Pancreas (tissue), 10 donors: ENCODE data around the gene SLC35B4. TPM values are rescaled to one million over a fixed set of nuclear protein-coding genes. Genes with fewer than 3 reads are reported as not detected.
A peak's percentile ranks its signal among the peaks of the same experiment; 100 is the strongest.
"Not testable (repeated sequence)": the region's sequence is repeated elsewhere in the genome, so short reads cannot be mapped to it uniquely, and the experiment has no call there.

Experiments used
- ATAC-seq, 4 donors: fragments of 200-7000 bp; cut with Tn5 transposase; one replicate each; pipeline versions ENCODE4 v1.8.0 to v1.9.1; 2020; ENCODE audit warnings: mild to moderate bottlenecking in 4 of 4, moderate library complexity in 4 of 4
- DNase-seq, 6 donors: peaks; one replicate each; pipeline ENCODE4 v3.0.0-alpha.2; 2020
- FAIRE-seq: peaks from 2 replicates; lab custom pipeline; 2012; peaks lifted over from hg19 to GRCh38; lab: Jason Lieb, UNC
- H3K27ac ChIP-seq, 4 donors: fragments of 200-600 bp; sonication (generic); 1 replicate in 3 of 4; 2 replicates in 1 of 4; pipeline versions ENCODE4 v1.5.0 to v1.8.0; 2020
- H3K27me3 ChIP-seq, 4 donors: fragments of 200-600 bp; one replicate each; pipeline ENCODE4 v1.8.0; 2021
- H3K36me3 ChIP-seq, 3 donors: fragments of 200-600 bp; sonication (generic) in 1 of 3; one replicate each; pipeline versions ENCODE4 v1.5.0 to v1.8.0; 2020 to 2021
- H3K4me1 ChIP-seq, 3 donors: fragments of 200-600 bp; one replicate each; pipeline ENCODE4 v1.8.0; 2021
- H3K4me3 ChIP-seq, 4 donors: fragments of 200-600 bp; sonication (generic) in 2 of 4; one replicate each; pipeline versions ENCODE4 v1.5.0 to v1.8.0; 2020 to 2021
- H3K9me3 ChIP-seq, 4 donors: fragments of 200-600 bp; one replicate each; pipeline ENCODE4 v1.8.0; 2021
- CTCF ChIP-seq, 4 donors: fragments of 200-600 bp; sonication (generic) in 3 of 4; IDR thresholded peaks; one replicate each; pipeline versions ENCODE4 v1.5.0 to v1.8.0; 2021; ENCODE audit warnings: antibody characterized with exemption in 4 of 4
- WGBS, 2 donors: extraction: QIAGEN DNeasy Blood & Tissue Kit; methylation state at CpG; one replicate each; pipeline ENCODE4 v1.1.7; 2013; 5-methylcytosine and 5-hydroxymethylcytosine counted together
- intact Hi-C, 3 donors: fragments of 100-400 bp; cut with DNase I; formaldehyde crosslinking; loops; one replicate each; pipeline versions ENCODE4 v1.11.1 to v1.14.2; 2022
- polyA plus RNA-seq, 2 donors: library from polyadenylated mRNA; stranded (reverse); fragments of 200-250 nt; gene quantifications; one replicate each; pipeline ENCODE4 v1.2.3, GENCODE V29; 2013
- total RNA-seq, 6 donors: library from RNA; stranded (reverse); fragmentation: NEBNext Ultra II Directional in 4 of 6; extraction: Animal tissue kit (Norgen Biotek cat#: 25700) in 4 of 6; gene quantifications; one replicate each; pipeline versions ENCODE4 v1.2.1 to v1.2.4, GENCODE V29; 2021 to 2023
- donor health status: healthy with polysubstance abuse.
- donor health status: DM: no; HTN: no; CAD: no; lungs with moderate emphysema.
- donor health status: DM: no; HTN: no; CAD: no.
- donor health status: control.
- donor health status: control.
- donor health status: Bipolar disorder and iron deficiency.
- donor health status: DM: yes; HTN: yes; CAD: no.
- donor health status: DM: no; HTN: no; CAD: no.
- donor health status: DM: no; HTN: no; CAD: no.
- donor health status: DM: yes; HTN: yes; CAD: no.

Gene SLC35B4
- total and polyA plus RNA-seq, 8 donors, result 2.2 to 8.0 (median 3.6) TPM

- no peak overlapping the region for H3K27ac ChIP-seq
- no peak for TF ChIP-seq CTCF (IDR thresholded peaks at IDR 0.05)
- intact Hi-C loops, result no loop called here
Measured at GRCh38 chr7:134300988-134301387, 15.7 kb downstream of the SLC35B4 start.

GRCh38 chr7:134298902-134299683, 17.6 kb downstream of the SLC35B4 start:
- 63 to 64% methylated on average over 10 of the region's 10 CpGs for WGBS, 2 donors
- Histone ChIP-seq H3K9me3 (no peaks in the 10 kb centered on the region), H3K27me3 (no peaks in the 10 kb centered on the region), H3K4me1 (no peaks in the 10 kb centered on the region), H3K36me3 (peaks cover 0 to 10% (median 0%) of the 10 kb centered on the region in 3 donors), H3K4me3 (no peak overlapping the region), H3K27ac (no peak overlapping the region)
- ATAC-seq (peak in 1 of 4 donors; percentile 63), DNase-seq (peak in 2 of 6 donors; percentile 7 to 61), FAIRE-seq (no peak)
- intact Hi-C loops, result no loop called here
- no peak for TF ChIP-seq CTCF (IDR thresholded peaks at IDR 0.05)

More at GRCh38 chr7:134300988-134301387, 15.7 kb downstream of the SLC35B4 start:
- FAIRE-seq, result no peak
- Histone ChIP-seq H3K4me1 (no peaks in the 10 kb centered on the region), H3K4me3 (no peak overlapping the region), H3K36me3 (peaks cover 0 to 9% (median 0%) of the 10 kb centered on the region in 3 donors), H3K9me3 (no peaks in the 10 kb centered on the region), H3K27me3 (no peaks in the 10 kb centered on the region)
- DNase-seq, result no peak
- no peak for ATAC-seq
- 54 to 56% methylated on average over 2 of the region's 2 CpGs for WGBS, 2 donors

GRCh38 chr7:134297489-134297888, 19.2 kb downstream of the SLC35B4 start:
- no peak overlapping the region for H3K27ac ChIP-seq
- FAIRE-seq, result no peak
- H3K27me3 ChIP-seq, result no peaks in the 10 kb centered on the region
- no peak for DNase-seq
- WGBS, 2 donors, result 92 to 95% methylated on average over 2 of the region's 2 CpGs
- H3K9me3 ChIP-seq, result no peaks in the 10 kb centered on the region
- intact Hi-C loops, result no loop called here
- peaks cover 0 to 10% (median 0%) of the 10 kb centered on the region in 3 donors for H3K36me3 ChIP-seq
- ATAC-seq, result no peak
- no peaks in the 10 kb centered on the region for H3K4me1 ChIP-seq
- H3K4me3 ChIP-seq, result no peak overlapping the region
- no peak for TF ChIP-seq CTCF (IDR thresholded peaks at IDR 0.05)

GRCh38 chr7:134295982-134296381, 20.7 kb downstream of the SLC35B4 start:
- DNase-seq, H3K27ac ChIP-seq, FAIRE-seq, H3K27me3 ChIP-seq, ATAC-seq, H3K4me3 ChIP-seq, H3K9me3 ChIP-seq, intact Hi-C loops, H3K4me1 ChIP-seq: not testable (repeated sequence)
- 83 to 87% methylated on average over 5 to 7 of the region's 7 CpGs for WGBS, 2 donors
- peaks cover 0 to 10% (median 0%) of the 10 kb centered on the region in 3 donors for H3K36me3 ChIP-seq

- Histone ChIP-seq H3K9me3 (no peaks in the 10 kb centered on the region), H3K27ac (no peak overlapping the region), H3K36me3 (peaks cover 0 to 6% (median 0%) of the 10 kb centered on the region in 3 donors), H3K27me3 (no peaks in the 10 kb centered on the region), H3K4me3 (no peak overlapping the region), H3K4me1 (no peaks in the 10 kb centered on the region)
- FAIRE-seq (no peak), DNase-seq (peak in 1 of 6 donors; percentile 37), ATAC-seq (peak in 3 of 4 donors; percentile 24 to 87 (median 74))
- WGBS, 2 donors, result 84 to 88% methylated on average over 12 of the region's 12 CpGs
- intact Hi-C loops, result no loop called here
- TF ChIP-seq CTCF (IDR thresholded peaks at IDR 0.05), result no peak
Measured at GRCh38 chr7:134293002-134293740, 23.6 kb downstream of the SLC35B4 start.
